Astrocyte (in vitro differentiated cells and primary cell): ENCODE data around the gene NTN3. TPM values are rescaled to one million over a fixed set of nuclear protein-coding genes. Genes with fewer than 3 reads are reported as not detected.

Source experiments
- DNase-seq: peaks from one replicate; pipeline ENCODE4 v3.0.0-alpha.2; 2010; ENCODE audit warnings: low read depth
- FAIRE-seq: peaks from 2 replicates; lab custom pipeline; 2011; peaks lifted over from hg19 to GRCh38; lab: Jason Lieb, UNC
- H2AFZ ChIP-seq: 2 replicates; pipeline ENCODE4 v1.6.0; 2012; ENCODE audit warnings: low read depth, low read length, inconsistent platforms
- H3K27ac ChIP-seq: 2 replicates; pipeline ENCODE4 v1.5.1; 2011; ENCODE audit warnings: low read depth, low read length, inconsistent platforms
- H3K27me3 ChIP-seq: 2 replicates; pipeline ENCODE4 v1.6.0; 2011; ENCODE audit warnings: low read length, inconsistent platforms; ENCODE audit not compliant: insufficient read depth
- H3K36me3 ChIP-seq: 2 replicates; pipeline ENCODE4 v1.5.1; 2011; ENCODE audit warnings: low read length, inconsistent platforms; ENCODE audit not compliant: insufficient read depth
- H3K4me1 ChIP-seq: 2 replicates; pipeline ENCODE4 v1.5.1; 2011; ENCODE audit warnings: low read length, inconsistent platforms; ENCODE audit not compliant: insufficient read depth
- H3K4me2 ChIP-seq: 2 replicates; pipeline ENCODE4 v1.6.0; 2012; ENCODE audit warnings: low read length, inconsistent platforms
- H3K4me3 ChIP-seq: 2 replicates; pipeline ENCODE4 v1.5.1; 2011; ENCODE audit warnings: low read depth, mild to moderate bottlenecking, low read length, inconsistent platforms; ENCODE audit not compliant: insufficient read depth
- H3K79me2 ChIP-seq: 2 replicates; pipeline ENCODE4 v1.6.0; 2012; ENCODE audit warnings: mild to moderate bottlenecking, low read length, inconsistent platforms; ENCODE audit not compliant: insufficient read depth
- H3K9ac ChIP-seq: 2 replicates; pipeline ENCODE4 v1.6.0; 2012; ENCODE audit warnings: mild to moderate bottlenecking, low read length, inconsistent platforms
- H3K9me3 ChIP-seq: 2 replicates; pipeline ENCODE4 v1.5.1; 2012; ENCODE audit warnings: low read depth, mild to moderate bottlenecking, low read length, inconsistent platforms; ENCODE audit not compliant: insufficient read depth
- H4K20me1 ChIP-seq: 2 replicates; pipeline ENCODE4 v1.6.0; 2012; ENCODE audit warnings: low read length, inconsistent platforms; ENCODE audit not compliant: insufficient read depth
- H3K27ac Mint-ChIP-seq: one replicate; pipeline ENCODE4 v1.8.0; 2021; ENCODE audit warnings: mild to moderate bottlenecking, mixed read lengths; ENCODE audit not compliant: unreplicated experiment
- H3K27me3 Mint-ChIP-seq: one replicate; pipeline ENCODE4 v1.8.0; 2021; ENCODE audit warnings: low read depth, mixed read lengths; ENCODE audit not compliant: unreplicated experiment
- H3K36me3 Mint-ChIP-seq: one replicate; pipeline ENCODE4 v1.8.0; 2021; ENCODE audit warnings: low read depth, mixed read lengths; ENCODE audit not compliant: unreplicated experiment
- H3K4me1 Mint-ChIP-seq: one replicate; pipeline ENCODE4 v1.8.0; 2021; ENCODE audit warnings: low read depth, mixed read lengths; ENCODE audit not compliant: unreplicated experiment
- H3K4me3 Mint-ChIP-seq: one replicate; pipeline ENCODE4 v1.8.0; 2021; ENCODE audit warnings: mild to moderate bottlenecking, moderate library complexity, mixed read lengths; ENCODE audit not compliant: unreplicated experiment
- H3K9me3 Mint-ChIP-seq: one replicate; pipeline ENCODE4 v1.8.0; 2021; ENCODE audit warnings: mild to moderate bottlenecking, mixed read lengths; ENCODE audit not compliant: unreplicated experiment
- EZH2 ChIP-seq: IDR thresholded peaks from 2 replicates; pipeline ENCODE4 v1.6.1; 2012; ENCODE audit warnings: mild to moderate bottlenecking, low read length, inconsistent platforms; ENCODE audit not compliant: insufficient read depth
- total RNA-seq: library from RNA; stranded (reverse); gene quantifications from 2 replicates; pipeline ENCODE4 v1.2.1, GENCODE V29; 2021
- TF ChIP-seq, protein P1 (sequence below): IDR thresholded peaks from 2 replicates; pipeline ENCODE4 v1.5.1; 2011; ENCODE audit warnings: low read depth, mild to moderate bottlenecking, inconsistent platforms, low read length, moderate library complexity; ENCODE audit not compliant: insufficient read depth

NTN3 gene
- total RNA-seq, 1 donor from 2014 or later = 1.1 TPM

DNA sequence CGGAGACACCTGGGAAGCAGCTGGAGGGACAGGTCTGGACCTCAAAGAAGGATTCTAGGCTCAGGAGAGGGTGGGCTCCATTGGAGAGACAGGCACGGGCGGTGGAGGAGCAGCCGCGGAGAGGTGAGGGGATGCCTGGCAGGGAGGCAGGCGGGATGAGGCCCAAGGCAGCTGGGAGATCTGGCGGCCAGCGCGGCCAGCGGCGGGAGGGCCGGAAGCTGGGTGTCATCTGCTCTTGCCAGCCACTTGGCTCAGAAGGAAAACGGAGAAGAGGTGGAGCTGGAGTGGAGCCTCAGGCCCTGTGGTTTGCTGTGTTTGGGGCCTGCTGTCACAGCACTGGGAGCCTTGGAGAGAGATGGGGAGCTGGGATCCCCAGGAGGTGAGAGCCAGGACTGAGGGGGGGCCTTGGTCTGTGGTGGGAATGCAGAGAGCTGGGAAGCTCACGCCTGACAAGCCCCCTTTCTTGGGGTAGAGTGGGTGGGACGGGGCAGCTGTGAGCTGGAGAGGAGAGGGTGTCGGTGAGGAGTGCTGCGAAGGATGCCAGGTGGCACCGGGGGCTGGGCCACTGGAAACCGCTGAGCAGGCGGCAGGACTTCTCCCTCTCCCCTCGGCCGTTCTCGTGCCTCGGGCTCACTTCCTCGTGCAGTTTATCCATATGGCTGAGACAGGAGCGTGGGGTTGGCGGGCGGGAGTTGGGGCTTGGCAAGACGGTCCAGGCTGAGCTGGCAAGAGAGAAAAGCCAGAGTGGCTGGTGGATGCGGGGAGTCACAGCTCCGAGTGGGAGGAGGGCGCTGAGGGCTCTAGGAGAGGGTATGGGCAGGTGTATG, 11.8 kb downstream of the NTN3 start:
- no peak overlapping the region for H3K4me2 ChIP-seq
- H3K4me3 ChIP-seq = no peak overlapping the region
- H3K27me3 ChIP-seq = no peaks in the 10 kb centered on the region
- H3K79me2 ChIP-seq = peaks cover 14% of the 10 kb centered on the region
- peak overlapping the region; percentile 24 for H3K27ac Mint-ChIP-seq
- peak; percentile 37 for DNase-seq
- H3K36me3 Mint-ChIP-seq = peaks cover 21% of the 10 kb centered on the region
- H3K9me3 ChIP-seq = no peaks in the 10 kb centered on the region
- peaks cover 12% of the 10 kb centered on the region for H3K4me1 ChIP-seq
- H3K27ac ChIP-seq = no peak overlapping the region
- peaks cover 86% of the 10 kb centered on the region for H4K20me1 ChIP-seq
- H3K9me3 Mint-ChIP-seq = no peaks in the 10 kb centered on the region
- no peak overlapping the region for H3K4me3 Mint-ChIP-seq
- no peak overlapping the region for H3K9ac ChIP-seq
- TF ChIP-seq EZH2 = no peak
- TF ChIP-seq, protein P1, sequence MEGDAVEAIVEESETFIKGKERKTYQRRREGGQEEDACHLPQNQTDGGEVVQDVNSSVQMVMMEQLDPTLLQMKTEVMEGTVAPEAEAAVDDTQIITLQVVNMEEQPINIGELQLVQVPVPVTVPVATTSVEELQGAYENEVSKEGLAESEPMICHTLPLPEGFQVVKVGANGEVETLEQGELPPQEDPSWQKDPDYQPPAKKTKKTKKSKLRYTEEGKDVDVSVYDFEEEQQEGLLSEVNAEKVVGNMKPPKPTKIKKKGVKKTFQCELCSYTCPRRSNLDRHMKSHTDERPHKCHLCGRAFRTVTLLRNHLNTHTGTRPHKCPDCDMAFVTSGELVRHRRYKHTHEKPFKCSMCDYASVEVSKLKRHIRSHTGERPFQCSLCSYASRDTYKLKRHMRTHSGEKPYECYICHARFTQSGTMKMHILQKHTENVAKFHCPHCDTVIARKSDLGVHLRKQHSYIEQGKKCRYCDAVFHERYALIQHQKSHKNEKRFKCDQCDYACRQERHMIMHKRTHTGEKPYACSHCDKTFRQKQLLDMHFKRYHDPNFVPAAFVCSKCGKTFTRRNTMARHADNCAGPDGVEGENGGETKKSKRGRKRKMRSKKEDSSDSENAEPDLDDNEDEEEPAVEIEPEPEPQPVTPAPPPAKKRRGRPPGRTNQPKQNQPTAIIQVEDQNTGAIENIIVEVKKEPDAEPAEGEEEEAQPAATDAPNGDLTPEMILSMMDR = no peak
- no peak overlapping the region for H2AFZ ChIP-seq
- peaks cover 18% of the 10 kb centered on the region for H3K27me3 Mint-ChIP-seq
- no peaks in the 10 kb centered on the region for H3K36me3 ChIP-seq
- peaks cover 5% of the 10 kb centered on the region for H3K4me1 Mint-ChIP-seq
- no peak for FAIRE-seq

GRCh38 chr16:2483939-2484897, 13.1 kb downstream of the NTN3 start:
- H3K4me3 Mint-ChIP-seq = peak overlapping the region; percentile 22
- H3K36me3 Mint-ChIP-seq = peaks cover 19% of the 10 kb centered on the region
- FAIRE-seq = no peak
- Histone ChIP-seq H3K4me1 (peaks cover 12% of the 10 kb centered on the region), H3K79me2 (peaks cover 6% of the 10 kb centered on the region), H2AFZ (no peak overlapping the region), H3K27ac (no peak overlapping the region), H3K27me3 (no peaks in the 10 kb centered on the region), H3K4me3 (no peak overlapping the region), H3K36me3 (no peaks in the 10 kb centered on the region), H3K9me3 (no peaks in the 10 kb centered on the region), H3K4me2 (no peak overlapping the region), H3K9ac (no peak overlapping the region), H4K20me1 (peaks cover 76% of the 10 kb centered on the region)
- TF ChIP-seq, protein P1 = no peak
- TF ChIP-seq EZH2 = no peak
- H3K9me3 Mint-ChIP-seq = no peaks in the 10 kb centered on the region
- DNase-seq = no peak
- H3K27ac Mint-ChIP-seq = no peak overlapping the region
- peaks cover 15% of the 10 kb centered on the region for H3K27me3 Mint-ChIP-seq
- H3K4me1 Mint-ChIP-seq = peaks cover 5% of the 10 kb centered on the region
